OCI-LY1 (cell line): ENCODE measurements around the gene TRIP6.

Experiments
- CTCF ChIP-seq: fragments of 200-600 bp; sonication (generic), shearing (Covaris generic); IDR thresholded peaks from 2 replicates; pipeline ENCODE4 v1.5.1; 2017; ENCODE audit warnings: mild to moderate bottlenecking, antibody characterized with exemption, low read length, moderate library complexity, mixed read lengths
- EZH2 ChIP-seq: fragments of 200-600 bp; sonication (generic), shearing (Covaris generic); IDR thresholded peaks from 2 replicates; pipeline ENCODE4 v1.8.0; 2017; ENCODE audit warnings: borderline replicate concordance, mixed run types, mild to moderate bottlenecking, antibody characterized with exemption, low read length, moderate library complexity, mixed read lengths

GRCh38 chr7:100822236-100823139 lies 44.7 kb upstream of the TRIP6 start:
- no peak for TF ChIP-seq CTCF
- no peak for TF ChIP-seq EZH2
